Activated T-helper 1 cell treated with anti-CD3 and anti-CD28 coated beads, Interleukin-12 subunit alpha, Interleukin-12 subunit beta, Interleukin-2, Interleukin-4 antibody, amounts not matched to agents 30 ng/mL and 10 ng/mL and 1 ng/mL, durations not matched to agents 14 hours and 24 hours and 36 hours (primary cell): ENCODE measurements around the gene GNAQ. TPM values are rescaled to one million over a fixed set of nuclear protein-coding genes. Genes with fewer than 3 reads are reported as not detected.

ENCODE experiments used
- DNase-seq: peaks from one replicate; pipeline ENCODE4 v3.0.0; 2021; ENCODE audit warnings: low spot score
- H3K27ac Mint-ChIP-seq: one replicate; pipeline ENCODE4 v1.8.0; 2021; ENCODE audit warnings: mild to moderate bottlenecking, mixed read lengths
- H3K27me3 Mint-ChIP-seq: one replicate; pipeline ENCODE4 v1.8.0; 2022; ENCODE audit warnings: mild to moderate bottlenecking, moderate library complexity, mixed read lengths; ENCODE audit not compliant: insufficient read depth
- H3K36me3 Mint-ChIP-seq: one replicate; pipeline ENCODE4 v1.8.0; 2021; ENCODE audit warnings: low read depth, mixed read lengths
- H3K4me1 Mint-ChIP-seq: one replicate; pipeline ENCODE4 v1.8.0; 2021; ENCODE audit warnings: low read depth, mixed read lengths
- H3K4me3 Mint-ChIP-seq: one replicate; pipeline ENCODE4 v1.8.0; 2021; ENCODE audit warnings: mild to moderate bottlenecking, moderate library complexity, mixed read lengths
- H3K9me3 Mint-ChIP-seq: one replicate; pipeline ENCODE4 v1.8.0; 2021; ENCODE audit warnings: mixed read lengths
- intact Hi-C: fragments of 100-400 bp; cut with micrococcal nuclease; formaldehyde crosslinking; loops from one replicate; pipeline ENCODE4 v1.15.1; 2024
- total RNA-seq: library from RNA; stranded (reverse); gene quantifications from 2 replicates; pipeline ENCODE4 v1.2.3, GENCODE V29; 2022

The GNAQ gene
- total RNA-seq, 1 donor from 2014 or later = 27.0 TPM

GRCh38 chr9:77843076-77843870 is 188.3 kb downstream of the GNAQ start:
- no peak for DNase-seq
- peaks cover 4% of the 10 kb centered on the region for H3K36me3 Mint-ChIP-seq
- no peak overlapping the region for H3K27ac Mint-ChIP-seq
- H3K27me3 Mint-ChIP-seq = no peaks in the 10 kb centered on the region
- H3K4me1 Mint-ChIP-seq = peaks cover 41% of the 10 kb centered on the region
- no peak overlapping the region for H3K4me3 Mint-ChIP-seq
- intact Hi-C loops = loop anchor here (5.0 to 10.0 kb wide), 3 partner anchors 134 to 668 kb away; partner anchors contain the start of genes GNA14 and VPS13A
- H3K9me3 Mint-ChIP-seq = no peaks in the 10 kb centered on the region

GRCh38 chr9:77841739-77842386 is 189.7 kb downstream of the GNAQ start:
- peak overlapping the region; percentile 45 for H3K27ac Mint-ChIP-seq
- no peaks in the 10 kb centered on the region for H3K9me3 Mint-ChIP-seq
- H3K4me1 Mint-ChIP-seq = peaks cover 27% of the 10 kb centered on the region
- H3K4me3 Mint-ChIP-seq = no peak overlapping the region
- intact Hi-C loops = loop anchor here (1.0 to 10.0 kb wide), 7 partner anchors 91 to 667 kb away; partner anchors contain the start of genes GNA14 and VPS13A
- no peaks in the 10 kb centered on the region for H3K27me3 Mint-ChIP-seq
- H3K36me3 Mint-ChIP-seq = peaks cover 4% of the 10 kb centered on the region
- no peak for DNase-seq

GRCh38 chr9:77839459-77840140 is 192.0 kb downstream of the GNAQ start:
- DNase-seq = no peak
- H3K27ac Mint-ChIP-seq = no peak overlapping the region
- no peaks in the 10 kb centered on the region for H3K9me3 Mint-ChIP-seq
- H3K27me3 Mint-ChIP-seq = no peaks in the 10 kb centered on the region
- intact Hi-C loops = loop anchor here (5.0 to 10.0 kb wide), 3 partner anchors 138 to 665 kb away; partner anchors contain the start of genes GNA14 and VPS13A
- H3K4me1 Mint-ChIP-seq = peaks cover 18% of the 10 kb centered on the region
- H3K36me3 Mint-ChIP-seq = peaks cover 6% of the 10 kb centered on the region
- no peak overlapping the region for H3K4me3 Mint-ChIP-seq

- no peak for DNase-seq
- no peaks in the 10 kb centered on the region for H3K27me3 Mint-ChIP-seq
- peaks cover 18% of the 10 kb centered on the region for H3K4me1 Mint-ChIP-seq
- H3K36me3 Mint-ChIP-seq = peaks cover 6% of the 10 kb centered on the region
- no peak overlapping the region for H3K4me3 Mint-ChIP-seq
- H3K9me3 Mint-ChIP-seq = no peaks in the 10 kb centered on the region
- intact Hi-C loops = no loop called here
- no peak overlapping the region for H3K27ac Mint-ChIP-seq
These were observed 192.6 kb downstream of the GNAQ start for GRCh38 chr9:77838986-77839385.

- DNase-seq = no peak
- Mint-ChIP-seq H3K27ac (no peak overlapping the region), H3K4me3 (no peak overlapping the region), H3K9me3 (no peaks in the 10 kb centered on the region), H3K27me3 (no peaks in the 10 kb centered on the region), H3K4me1 (peaks cover 15% of the 10 kb centered on the region), H3K36me3 (peaks cover 8% of the 10 kb centered on the region)
- intact Hi-C loops = no loop called here
These were observed 196.6 kb downstream of the GNAQ start for GRCh38 chr9:77834898-77835488.

- Mint-ChIP-seq H3K4me1 (peaks cover 17% of the 10 kb centered on the region), H3K9me3 (no peaks in the 10 kb centered on the region), H3K4me3 (no peak overlapping the region), H3K27me3 (no peaks in the 10 kb centered on the region), H3K27ac (no peak overlapping the region), H3K36me3 (peaks cover 7% of the 10 kb centered on the region)
- intact Hi-C loops = no loop called here
- DNase-seq = no peak
These were observed 197.8 kb downstream of the GNAQ start for GRCh38 chr9:77833561-77834429.

GRCh38 chr9:77832639-77833038 is 199.0 kb downstream of the GNAQ start:
- no peak overlapping the region for H3K4me3 Mint-ChIP-seq
- no peak for DNase-seq
- no peaks in the 10 kb centered on the region for H3K27me3 Mint-ChIP-seq
- H3K4me1 Mint-ChIP-seq = peaks cover 18% of the 10 kb centered on the region
- H3K9me3 Mint-ChIP-seq = no peaks in the 10 kb centered on the region
- intact Hi-C loops = no loop called here
- H3K27ac Mint-ChIP-seq = no peak overlapping the region
- peaks cover 7% of the 10 kb centered on the region for H3K36me3 Mint-ChIP-seq

GRCh38 chr9:77831781-77832180 is 199.8 kb downstream of the GNAQ start:
- Mint-ChIP-seq H3K36me3 (peaks cover 9% of the 10 kb centered on the region), H3K9me3 (no peaks in the 10 kb centered on the region)
- no peak for DNase-seq

GRCh38 chr9:77830618-77831285 is 200.9 kb downstream of the GNAQ start:
- Mint-ChIP-seq H3K27me3 (no peaks in the 10 kb centered on the region), H3K9me3 (no peaks in the 10 kb centered on the region)

More at GRCh38 chr9:77831781-77832180, 199.8 kb downstream of the GNAQ start:
- Mint-ChIP-seq H3K27me3 (no peaks in the 10 kb centered on the region), H3K4me3 (no peak overlapping the region), H3K4me1 (peaks cover 27% of the 10 kb centered on the region), H3K27ac (no peak overlapping the region)
- intact Hi-C loops = loop anchor here (2.0 kb wide), 1 partner anchor 53 kb away; no protein-coding TSS in a partner anchor

GRCh38 chr9:77829420-77829819 is 202.2 kb downstream of the GNAQ start:
- no peak overlapping the region for H3K27ac Mint-ChIP-seq
- no peak overlapping the region for H3K4me3 Mint-ChIP-seq
- peaks cover 8% of the 10 kb centered on the region for H3K36me3 Mint-ChIP-seq
- peaks cover 27% of the 10 kb centered on the region for H3K4me1 Mint-ChIP-seq
- DNase-seq = no peak
- no peaks in the 10 kb centered on the region for H3K9me3 Mint-ChIP-seq
- intact Hi-C loops = no loop called here
- H3K27me3 Mint-ChIP-seq = no peaks in the 10 kb centered on the region

More at GRCh38 chr9:77830618-77831285, 200.9 kb downstream of the GNAQ start:
- no peak for DNase-seq
- Mint-ChIP-seq H3K4me3 (no peak overlapping the region), H3K27ac (peak overlapping the region; percentile 52), H3K36me3 (peaks cover 8% of the 10 kb centered on the region), H3K4me1 (peaks cover 27% of the 10 kb centered on the region)
- intact Hi-C loops = loop anchor here (2.0 kb wide), 1 partner anchor 52 kb away; no protein-coding TSS in a partner anchor

- intact Hi-C loops = no loop called here
- Mint-ChIP-seq H3K36me3 (peaks cover 10% of the 10 kb centered on the region), H3K4me3 (no peak overlapping the region), H3K9me3 (no peaks in the 10 kb centered on the region), H3K27ac (peak overlapping the region; percentile 8), H3K27me3 (no peaks in the 10 kb centered on the region), H3K4me1 (peaks cover 24% of the 10 kb centered on the region)
- no peak for DNase-seq
These were observed 204.4 kb downstream of the GNAQ start for GRCh38 chr9:77827104-77827784.
